Activated CD8-positive, alpha-beta T cell treated with anti-CD3 and anti-CD28 coated beads, Interleukin-2, amount 10 ng/mL, durations not matched to agents 7 days and 5 days (primary cell): ENCODE measurements around the gene CCDC12. TPM values are rescaled to one million over a fixed set of nuclear protein-coding genes. Genes with fewer than 3 reads are reported as not detected.

Experiments used
- ATAC-seq: fragments of 150-1000 bp; cut with Tn5 transposase; one replicate; pipeline ENCODE4 v1.10.0; 2021; ENCODE audit warnings: moderate library complexity
- CTCF ChIA-PET: fragments of 350-600 bp; sonication (Branson Sonifier 250); formaldehyde crosslinking; loops from one replicate; lab custom pipeline; 2021; ENCODE audit warnings: antibody characterized with exemption; lab: Charles Lee
- POLR2A ChIA-PET: fragments of 350-600 bp; sonication (Branson Sonifier 250); formaldehyde crosslinking; loops from one replicate; lab custom pipeline; 2021; ENCODE audit warnings: antibody characterized with exemption; lab: Charles Lee
- DNase-seq: peaks from one replicate; pipeline ENCODE4 v3.0.0-alpha.2; 2020
- H3K27ac Mint-ChIP-seq: one replicate; pipeline ENCODE4 v1.8.0; 2021; ENCODE audit warnings: mild to moderate bottlenecking, mixed read lengths
- H3K27me3 Mint-ChIP-seq: one replicate; pipeline ENCODE4 v1.8.0; 2021; ENCODE audit warnings: low read depth, mixed read lengths
- H3K36me3 Mint-ChIP-seq: one replicate; pipeline ENCODE4 v1.8.0; 2021; ENCODE audit warnings: low read depth, mixed read lengths
- H3K4me1 Mint-ChIP-seq: one replicate; pipeline ENCODE4 v1.8.0; 2021; ENCODE audit warnings: low read depth, mixed read lengths
- H3K4me3 Mint-ChIP-seq: one replicate; pipeline ENCODE4 v1.8.0; 2021; ENCODE audit warnings: mild to moderate bottlenecking, mixed read lengths
- H3K9me3 Mint-ChIP-seq: one replicate; pipeline ENCODE4 v1.8.0; 2022; ENCODE audit warnings: mixed read lengths; ENCODE audit not compliant: insufficient read depth
- total RNA-seq, 2 experiments: library from RNA; stranded (reverse); gene quantifications; one replicate each; pipeline ENCODE4 v1.2.3, GENCODE V29; 2021

CCDC12 gene
- total RNA-seq, 2 experiments from 2014 or later: 59.4 to 62.2 TPM

- CTCF ChIA-PET: interaction anchor here (1.0 kb wide), 1 partner anchor 199 kb away, joined by 3 read pairs; no protein-coding TSS in a partner anchor
- Mint-ChIP-seq H3K27ac (no peak overlapping the region), H3K4me3 (no peak overlapping the region), H3K27me3 (no peaks in the 10 kb centered on the region), H3K4me1 (peaks cover 7% of the 10 kb centered on the region), H3K36me3 (no peaks in the 10 kb centered on the region), H3K9me3 (no peaks in the 10 kb centered on the region)
- POLR2A ChIA-PET: no interaction called here
- ATAC-seq (no peak), DNase-seq (no peak)
These were observed 70.0 kb downstream of the CCDC12 start for GRCh38 chr3:46906471-46907058.

GRCh38 chr3:46905661-46906451 is 70.7 kb downstream of the CCDC12 start:
- peaks cover 7% of the 10 kb centered on the region for H3K4me1 Mint-ChIP-seq
- no peaks in the 10 kb centered on the region for H3K36me3 Mint-ChIP-seq
- no peaks in the 10 kb centered on the region for H3K27me3 Mint-ChIP-seq
- ChIA-PET CTCF (interaction anchor here (1.0 kb wide), 1 partner anchor 198 kb away, joined by 3 read pairs; no protein-coding TSS in a partner anchor), POLR2A (no interaction called here)
- no peak for DNase-seq
- ATAC-seq: no peak
- no peak overlapping the region for H3K27ac Mint-ChIP-seq
- no peak overlapping the region for H3K4me3 Mint-ChIP-seq
- H3K9me3 Mint-ChIP-seq: no peaks in the 10 kb centered on the region

GRCh38 chr3:46905213-46905560 is 71.4 kb downstream of the CCDC12 start:
- no peaks in the 10 kb centered on the region for H3K27me3 Mint-ChIP-seq
- no peaks in the 10 kb centered on the region for H3K9me3 Mint-ChIP-seq
- H3K36me3 Mint-ChIP-seq: no peaks in the 10 kb centered on the region
- CTCF ChIA-PET: interaction anchor here (1.7 kb wide), 1 partner anchor 10 kb away, joined by 5 read pairs; no protein-coding TSS in a partner anchor
- no peak overlapping the region for H3K4me3 Mint-ChIP-seq
- ATAC-seq (no peak), DNase-seq (no peak)
- H3K4me1 Mint-ChIP-seq: peaks cover 7% of the 10 kb centered on the region
- POLR2A ChIA-PET: no interaction called here
- H3K27ac Mint-ChIP-seq: no peak overlapping the region

- H3K9me3 Mint-ChIP-seq: no peaks in the 10 kb centered on the region
- CTCF ChIA-PET: interaction anchor here (1.7 kb wide), 1 partner anchor 9 kb away, joined by 5 read pairs; no protein-coding TSS in a partner anchor
These were observed 72.0 kb downstream of the CCDC12 start for GRCh38 chr3:46904303-46905212.

GRCh38 chr3:46903341-46904302 is 72.9 kb downstream of the CCDC12 start:
- H3K4me1 Mint-ChIP-seq: no peaks in the 10 kb centered on the region
- DNase-seq (no peak), ATAC-seq (no peak)
- CTCF ChIA-PET: interaction anchor here (1.7 kb wide), 1 partner anchor 8 kb away, joined by 5 read pairs; no protein-coding TSS in a partner anchor
- no peaks in the 10 kb centered on the region for H3K9me3 Mint-ChIP-seq
- POLR2A ChIA-PET: no interaction called here
- no peaks in the 10 kb centered on the region for H3K36me3 Mint-ChIP-seq
- no peak overlapping the region for H3K27ac Mint-ChIP-seq
- no peak overlapping the region for H3K4me3 Mint-ChIP-seq
- H3K27me3 Mint-ChIP-seq: peaks cover 5% of the 10 kb centered on the region

More at GRCh38 chr3:46904303-46905212, 72.0 kb downstream of the CCDC12 start:
- POLR2A ChIA-PET: no interaction called here
- no peak overlapping the region for H3K4me3 Mint-ChIP-seq
- ATAC-seq (no peak), DNase-seq (no peak)
- H3K27ac Mint-ChIP-seq: no peak overlapping the region
- H3K36me3 Mint-ChIP-seq: no peaks in the 10 kb centered on the region
- H3K4me1 Mint-ChIP-seq: peaks cover 5% of the 10 kb centered on the region
- no peaks in the 10 kb centered on the region for H3K27me3 Mint-ChIP-seq

GRCh38 chr3:46902188-46902631 is 74.3 kb downstream of the CCDC12 start:
- ATAC-seq: no peak
- ChIA-PET CTCF (no interaction called here), POLR2A (interaction anchor here (0.5 kb wide), 1 partner anchor 120 kb away, joined by 3 read pairs; no protein-coding TSS in a partner anchor)
- H3K4me1 Mint-ChIP-seq: no peaks in the 10 kb centered on the region
- no peak overlapping the region for H3K4me3 Mint-ChIP-seq
- no peaks in the 10 kb centered on the region for H3K36me3 Mint-ChIP-seq
- H3K27ac Mint-ChIP-seq: no peak overlapping the region
- H3K27me3 Mint-ChIP-seq: peaks cover 13% of the 10 kb centered on the region
- H3K9me3 Mint-ChIP-seq: no peaks in the 10 kb centered on the region
- no peak for DNase-seq

GRCh38 chr3:46901591-46902187 is 74.9 kb downstream of the CCDC12 start:
- Mint-ChIP-seq H3K27ac (no peak overlapping the region), H3K9me3 (no peaks in the 10 kb centered on the region), H3K36me3 (no peaks in the 10 kb centered on the region), H3K27me3 (peaks cover 13% of the 10 kb centered on the region), H3K4me1 (no peaks in the 10 kb centered on the region), H3K4me3 (no peak overlapping the region)
- CTCF ChIA-PET: interaction anchor here (2.1 kb wide), 1 partner anchor 8 kb away, joined by 8 read pairs; no protein-coding TSS in a partner anchor
- ATAC-seq (no peak), DNase-seq (no peak)
- POLR2A ChIA-PET: interaction anchor here (0.5 to 0.8 kb wide), 2 partner anchors 54 to 121 kb away, joined by 3 read pairs; no protein-coding TSS in a partner anchor

- Mint-ChIP-seq H3K9me3 (no peaks in the 10 kb centered on the region), H3K36me3 (no peaks in the 10 kb centered on the region), H3K4me1 (no peaks in the 10 kb centered on the region), H3K4me3 (no peak overlapping the region), H3K27ac (no peak overlapping the region), H3K27me3 (peaks cover 15% of the 10 kb centered on the region)
- ChIA-PET POLR2A (interaction anchor here (0.8 kb wide), 1 partner anchor 53 kb away, joined by 3 read pairs; no protein-coding TSS in a partner anchor), CTCF (interaction anchor here (0.6 to 2.1 kb wide), 2 partner anchors 8 to 53 kb away, joined by 3 to 8 read pairs; no protein-coding TSS in a partner anchor)
- DNase-seq (no peak), ATAC-seq (no peak)
These were observed 75.5 kb downstream of the CCDC12 start for GRCh38 chr3:46901061-46901460.

- H3K4me3 Mint-ChIP-seq: no peak overlapping the region
- ChIA-PET POLR2A (no interaction called here), CTCF (interaction anchor here (0.6 to 2.1 kb wide), 2 partner anchors 9 to 53 kb away, joined by 3 to 8 read pairs; no protein-coding TSS in a partner anchor)
- DNase-seq: no peak
- H3K9me3 Mint-ChIP-seq: no peaks in the 10 kb centered on the region
- H3K4me1 Mint-ChIP-seq: no peaks in the 10 kb centered on the region
- ATAC-seq: no peak
- H3K36me3 Mint-ChIP-seq: no peaks in the 10 kb centered on the region
- H3K27ac Mint-ChIP-seq: no peak overlapping the region
- peaks cover 15% of the 10 kb centered on the region for H3K27me3 Mint-ChIP-seq
These were observed 76.2 kb downstream of the CCDC12 start for GRCh38 chr3:46900356-46900755.

GRCh38 chr3:46900007-46900292 is 76.6 kb downstream of the CCDC12 start:
- Mint-ChIP-seq H3K4me3 (no peak overlapping the region), H3K27ac (no peak overlapping the region), H3K9me3 (no peaks in the 10 kb centered on the region), H3K4me1 (no peaks in the 10 kb centered on the region), H3K36me3 (no peaks in the 10 kb centered on the region), H3K27me3 (peaks cover 15% of the 10 kb centered on the region)
- no peak for DNase-seq
- CTCF ChIA-PET: interaction anchor here (2.1 kb wide), 1 partner anchor 9 kb away, joined by 8 read pairs; no protein-coding TSS in a partner anchor
- ATAC-seq: no peak
- POLR2A ChIA-PET: no interaction called here
